Hepatocyte (in vitro differentiated cells): Measurements from ENCODE around the gene MOB3C.

Experiments used
- CTCF ChIP-seq: fragments of 200-600 bp; sonication (generic); IDR thresholded peaks from 2 replicates; pipeline ENCODE4 v1.5.1; 2016; ENCODE audit warnings: antibody characterized with exemption, mild to moderate bottlenecking; ENCODE audit not compliant: poor library complexity
- EZH2 ChIP-seq: fragments of 200-600 bp; sonication (generic); IDR thresholded peaks from 2 replicates; pipeline ENCODE4 v1.6.1; 2016; ENCODE audit warnings: antibody characterized with exemption, mild to moderate bottlenecking, borderline replicate concordance
- EZH2phosphoT487 ChIP-seq: fragments of 200-600 bp; sonication (generic); IDR thresholded peaks from one replicate; pipeline ENCODE4 v1.6.1; 2018; ENCODE audit warnings: antibody characterized with exemption, mild to moderate bottlenecking, low read depth, moderate library complexity; ENCODE audit not compliant: unreplicated experiment, severe bottlenecking

- no peak for TF ChIP-seq CTCF
- TF ChIP-seq EZH2: no peak
- TF ChIP-seq EZH2phosphoT487: no peak
Measured at GRCh38 chr1:46558141-46558963, 58.3 kb downstream of the MOB3C start.
